ENCODE results near the gene BNC2. TPM values are rescaled to one million over a fixed set of nuclear protein-coding genes. Genes with fewer than 3 reads are reported as not detected.
"Not testable (repeated sequence)": the region's sequence is repeated elsewhere in the genome, so short reads cannot be mapped to it uniquely, and the experiment has no call there.

BNC2 gene
- total RNA-seq, 1 experiment from 2014 or later = not detected

DNA sequence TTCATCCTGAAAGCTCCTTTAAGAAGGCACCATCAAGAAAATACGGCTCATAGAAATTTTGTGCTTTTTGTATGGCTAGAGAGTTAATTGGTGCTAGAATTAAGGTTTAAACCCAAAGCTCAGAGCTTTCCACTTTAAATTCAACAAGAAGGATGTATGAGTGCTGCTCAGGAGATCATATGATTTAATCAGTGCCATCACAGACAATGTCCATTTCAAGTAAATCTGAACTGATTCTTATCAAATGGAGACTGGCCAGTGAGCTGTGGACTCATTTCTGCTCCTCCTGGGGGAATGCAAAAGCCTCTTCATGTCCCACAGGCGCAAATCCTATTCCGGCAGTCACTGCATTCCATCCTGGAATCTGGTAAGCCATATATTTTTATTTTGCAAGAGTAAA is 327.2 kb downstream of the BNC2 start:
- H3K4me3 Mint-ChIP-seq (ENCODE audit: low read depth, unreplicated experiment) = no peak overlapping the region
- TF ChIP-seq, protein P1, sequence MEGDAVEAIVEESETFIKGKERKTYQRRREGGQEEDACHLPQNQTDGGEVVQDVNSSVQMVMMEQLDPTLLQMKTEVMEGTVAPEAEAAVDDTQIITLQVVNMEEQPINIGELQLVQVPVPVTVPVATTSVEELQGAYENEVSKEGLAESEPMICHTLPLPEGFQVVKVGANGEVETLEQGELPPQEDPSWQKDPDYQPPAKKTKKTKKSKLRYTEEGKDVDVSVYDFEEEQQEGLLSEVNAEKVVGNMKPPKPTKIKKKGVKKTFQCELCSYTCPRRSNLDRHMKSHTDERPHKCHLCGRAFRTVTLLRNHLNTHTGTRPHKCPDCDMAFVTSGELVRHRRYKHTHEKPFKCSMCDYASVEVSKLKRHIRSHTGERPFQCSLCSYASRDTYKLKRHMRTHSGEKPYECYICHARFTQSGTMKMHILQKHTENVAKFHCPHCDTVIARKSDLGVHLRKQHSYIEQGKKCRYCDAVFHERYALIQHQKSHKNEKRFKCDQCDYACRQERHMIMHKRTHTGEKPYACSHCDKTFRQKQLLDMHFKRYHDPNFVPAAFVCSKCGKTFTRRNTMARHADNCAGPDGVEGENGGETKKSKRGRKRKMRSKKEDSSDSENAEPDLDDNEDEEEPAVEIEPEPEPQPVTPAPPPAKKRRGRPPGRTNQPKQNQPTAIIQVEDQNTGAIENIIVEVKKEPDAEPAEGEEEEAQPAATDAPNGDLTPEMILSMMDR (IDR thresholded peaks at IDR 0.05; ENCODE audit: unreplicated experiment) = no peak
- no TSS peak for BruUV-seq (replicated peaks)
- no peak overlapping the region for H3K27ac Mint-ChIP-seq (ENCODE audit: unreplicated experiment)
- H3K4me1 Mint-ChIP-seq (ENCODE audit: low read depth, unreplicated experiment) = no peaks in the 10 kb centered on the region
- intact Hi-C loops (cut with micrococcal nuclease; ENCODE audit: unreplicated experiment) = no loop called here
- H3K27me3 Mint-ChIP-seq (ENCODE audit: unreplicated experiment) = no peaks in the 10 kb centered on the region
- no peaks in the 10 kb centered on the region for H3K36me3 Mint-ChIP-seq (ENCODE audit: insufficient read depth, unreplicated experiment)
- no peak for DNase-seq
- H3K9me3 Mint-ChIP-seq (ENCODE audit: low read depth, unreplicated experiment) = no peaks in the 10 kb centered on the region
- CTCF ChIA-PET = interaction anchor here (0.6 to 0.8 kb wide), 3 partner anchors 10 to 45 kb away, joined by 3 to 9 read pairs (median 3); no protein-coding TSS in a partner anchor

DNA sequence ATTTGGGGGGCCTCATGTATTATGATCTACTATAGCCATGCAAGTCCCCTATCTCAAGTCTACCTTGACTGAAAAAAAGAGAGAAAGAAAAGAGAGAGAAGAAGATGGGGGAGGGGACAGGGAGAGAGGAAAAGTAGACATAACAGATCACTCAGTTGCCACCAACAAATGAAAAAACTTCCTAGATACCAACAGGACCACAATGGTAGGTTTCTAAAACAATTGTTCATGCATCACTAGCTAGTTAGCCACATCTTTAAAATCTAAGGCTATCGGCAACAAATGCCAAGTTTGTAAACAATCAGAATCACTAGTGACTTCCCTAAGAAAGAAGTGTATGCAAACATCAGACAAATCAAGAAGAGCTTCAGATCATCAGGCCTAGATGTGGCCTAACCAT is 328.2 kb downstream of the BNC2 start:
- H3K4me3 Mint-ChIP-seq (ENCODE audit: low read depth, unreplicated experiment) = no peak overlapping the region
- no peaks in the 10 kb centered on the region for H3K36me3 Mint-ChIP-seq (ENCODE audit: insufficient read depth, unreplicated experiment)
- no peak for DNase-seq
- H3K9me3 Mint-ChIP-seq (ENCODE audit: low read depth, unreplicated experiment) = no peaks in the 10 kb centered on the region
- TF ChIP-seq, protein P1 (IDR thresholded peaks at IDR 0.05; ENCODE audit: unreplicated experiment) = no peak
- no peaks in the 10 kb centered on the region for H3K27me3 Mint-ChIP-seq (ENCODE audit: unreplicated experiment)
- H3K27ac Mint-ChIP-seq (ENCODE audit: unreplicated experiment) = no peak overlapping the region
- intact Hi-C loops (cut with micrococcal nuclease; ENCODE audit: unreplicated experiment) = no loop called here
- no TSS peak for BruUV-seq (replicated peaks)
- CTCF ChIA-PET = interaction anchor here (0.8 kb wide), 2 partner anchors 9 to 31 kb away, joined by 3 to 9 read pairs; no protein-coding TSS in a partner anchor
- no peaks in the 10 kb centered on the region for H3K4me1 Mint-ChIP-seq (ENCODE audit: low read depth, unreplicated experiment)

DNA sequence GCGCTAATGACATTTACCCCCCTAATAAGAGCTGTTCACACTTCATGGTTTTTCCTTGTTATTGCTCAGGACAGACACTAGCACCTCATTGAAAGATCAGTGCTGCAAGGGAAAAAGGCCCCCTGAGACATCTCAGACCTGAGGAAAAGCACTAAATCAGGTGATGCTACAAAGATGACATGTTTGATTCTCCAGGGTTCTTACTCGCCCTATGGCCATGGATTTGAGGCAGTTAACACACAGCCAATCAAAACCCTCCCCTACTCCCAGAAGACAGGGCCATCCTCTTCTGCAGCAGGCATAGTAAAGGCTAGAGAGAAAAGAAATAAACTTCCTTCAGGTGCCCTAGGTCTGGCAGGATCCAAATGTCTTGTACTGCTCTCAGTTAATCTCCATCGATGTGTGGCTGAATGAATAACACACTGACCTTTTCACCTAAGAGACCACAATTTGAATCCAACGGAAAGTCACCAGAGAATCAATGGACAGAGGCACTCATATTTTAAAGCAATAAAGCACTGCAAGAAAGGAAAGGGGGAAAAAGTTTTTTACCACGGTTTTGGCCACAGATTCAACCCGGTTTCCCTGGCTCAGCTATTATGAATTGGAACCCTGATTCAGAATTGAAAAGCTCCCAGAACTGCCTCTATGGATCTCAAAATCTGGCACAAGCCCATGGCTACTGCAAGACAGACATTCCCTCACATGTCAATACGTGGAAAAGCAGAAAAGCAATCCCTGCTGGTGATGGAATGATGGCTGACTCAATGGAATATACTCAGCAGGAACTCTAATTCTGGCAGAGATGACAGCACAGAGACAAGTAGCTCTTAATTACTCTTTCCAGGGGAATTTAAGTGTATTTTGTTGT is 329.5 kb downstream of the BNC2 start:
- H3K27me3 Mint-ChIP-seq (ENCODE audit: unreplicated experiment) = no peaks in the 10 kb centered on the region
- no peaks in the 10 kb centered on the region for H3K4me1 Mint-ChIP-seq (ENCODE audit: low read depth, unreplicated experiment)
- BruUV-seq (replicated peaks) = no TSS peak
- H3K4me3 Mint-ChIP-seq (ENCODE audit: low read depth, unreplicated experiment) = no peak overlapping the region
- no peaks in the 10 kb centered on the region for H3K36me3 Mint-ChIP-seq (ENCODE audit: insufficient read depth, unreplicated experiment)
- CTCF ChIA-PET = no interaction called here
- intact Hi-C loops (cut with micrococcal nuclease; ENCODE audit: unreplicated experiment) = no loop called here
- no peak overlapping the region for H3K27ac Mint-ChIP-seq (ENCODE audit: unreplicated experiment)
- TF ChIP-seq, protein P1 (IDR thresholded peaks at IDR 0.05; ENCODE audit: unreplicated experiment) = no peak
- no peak for DNase-seq
- no peaks in the 10 kb centered on the region for H3K9me3 Mint-ChIP-seq (ENCODE audit: low read depth, unreplicated experiment)

DNA sequence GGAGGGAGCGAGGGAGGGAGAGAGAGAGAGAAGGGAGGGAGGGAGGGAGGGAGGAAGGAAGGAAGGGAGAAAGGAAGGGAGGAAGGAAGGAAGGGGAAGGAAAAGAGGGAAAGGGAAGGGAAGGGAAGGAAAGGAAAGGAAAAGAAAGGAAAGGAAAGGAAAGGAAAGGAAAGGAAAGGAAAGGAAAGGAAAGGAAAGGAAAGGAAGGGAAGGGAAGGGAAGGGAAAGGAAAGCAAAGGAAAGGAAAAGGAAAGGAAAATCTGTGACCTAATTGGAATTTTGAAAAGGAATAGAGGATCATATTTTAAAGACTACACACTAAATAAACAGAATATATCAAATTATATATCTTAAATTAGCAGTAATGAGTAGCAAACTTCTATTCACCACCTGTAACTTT is 330.8 kb downstream of the BNC2 start:
- DNase-seq; intact Hi-C loops (cut with micrococcal nuclease; ENCODE audit: unreplicated experiment); H3K4me1 Mint-ChIP-seq (ENCODE audit: low read depth, unreplicated experiment); H3K27ac Mint-ChIP-seq (ENCODE audit: unreplicated experiment); BruUV-seq (replicated peaks); H3K27me3 Mint-ChIP-seq (ENCODE audit: unreplicated experiment); H3K9me3 Mint-ChIP-seq (ENCODE audit: low read depth, unreplicated experiment); CTCF ChIA-PET; H3K36me3 Mint-ChIP-seq (ENCODE audit: insufficient read depth, unreplicated experiment); H3K4me3 Mint-ChIP-seq (ENCODE audit: low read depth, unreplicated experiment): not testable (repeated sequence)

DNA sequence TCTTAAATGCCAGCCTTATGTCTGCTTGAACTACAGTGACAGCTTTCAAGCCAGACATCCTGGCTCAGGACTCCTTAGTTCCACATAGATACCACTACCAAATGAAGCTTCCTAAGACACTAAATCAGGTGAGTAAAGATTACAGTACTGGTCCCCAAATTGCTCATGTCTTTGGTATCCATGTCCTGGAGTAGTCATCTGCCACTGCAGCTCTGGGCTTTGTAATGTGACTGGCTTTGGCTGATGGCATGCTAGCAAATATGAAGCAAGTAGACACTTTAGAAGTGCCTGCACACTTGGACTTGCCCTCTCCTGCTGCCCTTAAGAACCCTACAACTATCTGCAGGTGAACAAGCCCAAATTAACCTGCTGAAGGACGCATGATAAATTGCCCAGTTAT is 334.9 kb downstream of the BNC2 start:
- no peaks in the 10 kb centered on the region for H3K4me1 Mint-ChIP-seq (ENCODE audit: low read depth, unreplicated experiment)
- BruUV-seq (replicated peaks) = no TSS peak
- no peak for DNase-seq

More for the DNA sequence above, 334.9 kb downstream of the BNC2 start:
- H3K27ac Mint-ChIP-seq (ENCODE audit: unreplicated experiment) = no peak overlapping the region
- H3K9me3 Mint-ChIP-seq (ENCODE audit: low read depth, unreplicated experiment) = no peaks in the 10 kb centered on the region
- no peaks in the 10 kb centered on the region for H3K27me3 Mint-ChIP-seq (ENCODE audit: unreplicated experiment)
- TF ChIP-seq, protein P1 (IDR thresholded peaks at IDR 0.05; ENCODE audit: unreplicated experiment) = no peak
- intact Hi-C loops (cut with micrococcal nuclease; ENCODE audit: unreplicated experiment) = no loop called here
- H3K4me3 Mint-ChIP-seq (ENCODE audit: low read depth, unreplicated experiment) = no peak overlapping the region
- CTCF ChIA-PET = no interaction called here
- H3K36me3 Mint-ChIP-seq (ENCODE audit: insufficient read depth, unreplicated experiment) = no peaks in the 10 kb centered on the region

Measured in Calu3 (cell line).